ENCODE results near the gene SEMA6D.

SEMA6D gene

DNA sequence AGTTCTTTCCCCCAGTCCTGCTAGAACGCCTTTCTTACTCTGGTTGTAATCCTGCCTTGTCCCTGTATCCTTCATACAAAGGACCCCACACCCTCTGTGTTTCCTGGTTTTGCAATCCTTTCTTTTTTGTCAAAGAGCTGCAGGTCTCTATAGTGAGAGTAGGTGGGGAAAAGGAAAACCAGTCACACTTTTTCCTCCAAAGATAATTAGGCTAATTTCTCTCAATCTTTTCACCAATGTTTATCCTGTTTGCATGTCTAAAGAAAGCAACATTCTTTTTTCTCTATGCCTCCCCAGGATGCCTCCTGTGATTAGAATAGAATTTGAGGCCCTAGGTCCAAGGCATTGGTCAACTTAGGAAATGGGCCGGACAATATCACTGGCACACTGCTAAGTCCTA, 25.4 kb downstream of the SEMA6D start:
- Histone ChIP-seq H4K20me1 (ENCODE audit: control insufficient read depth, insufficient read depth, low read depth, low read length) (no peaks in the 10 kb centered on the region), H3K4me2 (ENCODE audit: low read length) (no peak overlapping the region), H3F3A (ENCODE audit: control insufficient read depth, insufficient read depth) (no peaks in the 10 kb centered on the region), H3K27me3 (ENCODE audit: control insufficient read depth, low read length) (no peaks in the 10 kb centered on the region), H3K36me3 (ENCODE audit: control insufficient read depth, low read length) (no peaks in the 10 kb centered on the region), H3K9me3 (ENCODE audit: control insufficient read depth, insufficient read depth, low read length) (no peaks in the 10 kb centered on the region), H3K4me3 (ENCODE audit: low read length) (no peak overlapping the region), H3K4me1 (ENCODE audit: control insufficient read depth, low read length) (peaks cover 4% of the 10 kb centered on the region; the same call in 1 of the 2 replicates), H3K79me2 (ENCODE audit: control insufficient read depth, low read length) (no peaks in the 10 kb centered on the region), H3K9me2 (replicated peaks; ENCODE audit: control insufficient read depth, low read length) (no peaks in the 10 kb centered on the region), H3K27ac (ENCODE audit: low read depth, low read length) (no peak overlapping the region)
- TF ChIP-seq, protein P1, sequence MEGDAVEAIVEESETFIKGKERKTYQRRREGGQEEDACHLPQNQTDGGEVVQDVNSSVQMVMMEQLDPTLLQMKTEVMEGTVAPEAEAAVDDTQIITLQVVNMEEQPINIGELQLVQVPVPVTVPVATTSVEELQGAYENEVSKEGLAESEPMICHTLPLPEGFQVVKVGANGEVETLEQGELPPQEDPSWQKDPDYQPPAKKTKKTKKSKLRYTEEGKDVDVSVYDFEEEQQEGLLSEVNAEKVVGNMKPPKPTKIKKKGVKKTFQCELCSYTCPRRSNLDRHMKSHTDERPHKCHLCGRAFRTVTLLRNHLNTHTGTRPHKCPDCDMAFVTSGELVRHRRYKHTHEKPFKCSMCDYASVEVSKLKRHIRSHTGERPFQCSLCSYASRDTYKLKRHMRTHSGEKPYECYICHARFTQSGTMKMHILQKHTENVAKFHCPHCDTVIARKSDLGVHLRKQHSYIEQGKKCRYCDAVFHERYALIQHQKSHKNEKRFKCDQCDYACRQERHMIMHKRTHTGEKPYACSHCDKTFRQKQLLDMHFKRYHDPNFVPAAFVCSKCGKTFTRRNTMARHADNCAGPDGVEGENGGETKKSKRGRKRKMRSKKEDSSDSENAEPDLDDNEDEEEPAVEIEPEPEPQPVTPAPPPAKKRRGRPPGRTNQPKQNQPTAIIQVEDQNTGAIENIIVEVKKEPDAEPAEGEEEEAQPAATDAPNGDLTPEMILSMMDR (IDR thresholded peaks at IDR 0.05; ENCODE audit: low read depth, low read length, poor library complexity, severe bottlenecking), result no peak
- no peak for TF ChIP-seq EZH2phosphoT487 (IDR thresholded peaks at IDR 0.05; ENCODE audit: borderline replicate concordance, low read length)

DNA sequence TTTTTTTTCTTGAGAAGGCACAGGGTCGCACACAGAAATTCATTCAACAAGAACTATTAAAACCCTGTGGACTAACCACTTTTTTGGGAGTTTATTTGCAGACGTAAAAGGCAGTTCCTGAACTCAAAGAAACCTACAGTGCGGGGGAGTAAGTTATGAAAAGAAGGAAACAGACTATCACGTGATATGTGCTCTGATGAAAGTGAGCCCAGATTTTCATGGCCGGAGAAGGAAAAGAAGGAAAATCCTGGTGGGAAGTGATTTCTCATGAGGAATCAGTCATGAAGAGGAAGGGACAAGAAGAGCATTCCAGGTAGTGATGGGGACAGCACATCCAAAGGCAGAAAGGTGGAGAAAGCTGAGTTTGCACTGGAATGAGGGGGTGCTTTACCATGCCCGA, 26.1 kb downstream of the SEMA6D start:
- Histone ChIP-seq H3K36me3 (ENCODE audit: control insufficient read depth, low read length) (no peaks in the 10 kb centered on the region), H3K4me1 (ENCODE audit: control insufficient read depth, low read length) (peaks cover 4% of the 10 kb centered on the region; the same call in 1 of the 2 replicates), H3K79me2 (ENCODE audit: control insufficient read depth, low read length) (no peaks in the 10 kb centered on the region), H3F3A (ENCODE audit: control insufficient read depth, insufficient read depth) (no peaks in the 10 kb centered on the region), H3K9me2 (replicated peaks; ENCODE audit: control insufficient read depth, low read length) (no peaks in the 10 kb centered on the region), H4K20me1 (ENCODE audit: control insufficient read depth, insufficient read depth, low read depth, low read length) (no peaks in the 10 kb centered on the region), H3K4me2 (ENCODE audit: low read length) (no peak overlapping the region), H3K9me3 (ENCODE audit: control insufficient read depth, insufficient read depth, low read length) (no peaks in the 10 kb centered on the region), H3K27me3 (ENCODE audit: control insufficient read depth, low read length) (no peaks in the 10 kb centered on the region), H3K27ac (ENCODE audit: low read depth, low read length) (no peak overlapping the region), H3K4me3 (ENCODE audit: low read length) (no peak overlapping the region)
- TF ChIP-seq, protein P1 (IDR thresholded peaks at IDR 0.05; ENCODE audit: low read depth, low read length, poor library complexity, severe bottlenecking), result no peak

- Histone ChIP-seq H3K4me1 (ENCODE audit: control insufficient read depth, low read length) (peaks cover 4% of the 10 kb centered on the region; the same call in 1 of the 2 replicates), H3K4me3 (ENCODE audit: low read length) (no peak overlapping the region), H3K27ac (ENCODE audit: low read depth, low read length) (no peak overlapping the region), H3K9me3 (ENCODE audit: control insufficient read depth, insufficient read depth, low read length) (no peaks in the 10 kb centered on the region), H4K20me1 (ENCODE audit: control insufficient read depth, insufficient read depth, low read depth, low read length) (no peaks in the 10 kb centered on the region), H3F3A (ENCODE audit: control insufficient read depth, insufficient read depth) (no peaks in the 10 kb centered on the region), H3K27me3 (ENCODE audit: control insufficient read depth, low read length) (no peaks in the 10 kb centered on the region), H3K79me2 (ENCODE audit: control insufficient read depth, low read length) (no peaks in the 10 kb centered on the region), H3K36me3 (ENCODE audit: control insufficient read depth, low read length) (no peaks in the 10 kb centered on the region), H3K9me2 (replicated peaks; ENCODE audit: control insufficient read depth, low read length) (no peaks in the 10 kb centered on the region), H3K4me2 (ENCODE audit: low read length) (no peak overlapping the region)
- TF ChIP-seq, protein P1 (IDR thresholded peaks at IDR 0.05; ENCODE audit: low read depth, low read length, poor library complexity, severe bottlenecking), result no peak
- TF ChIP-seq EZH2phosphoT487 (IDR thresholded peaks at IDR 0.05; ENCODE audit: borderline replicate concordance, low read length), result no peak
These were observed 26.6 kb downstream of the SEMA6D start for GRCh38 chr15:47743886-47744285.

DNA sequence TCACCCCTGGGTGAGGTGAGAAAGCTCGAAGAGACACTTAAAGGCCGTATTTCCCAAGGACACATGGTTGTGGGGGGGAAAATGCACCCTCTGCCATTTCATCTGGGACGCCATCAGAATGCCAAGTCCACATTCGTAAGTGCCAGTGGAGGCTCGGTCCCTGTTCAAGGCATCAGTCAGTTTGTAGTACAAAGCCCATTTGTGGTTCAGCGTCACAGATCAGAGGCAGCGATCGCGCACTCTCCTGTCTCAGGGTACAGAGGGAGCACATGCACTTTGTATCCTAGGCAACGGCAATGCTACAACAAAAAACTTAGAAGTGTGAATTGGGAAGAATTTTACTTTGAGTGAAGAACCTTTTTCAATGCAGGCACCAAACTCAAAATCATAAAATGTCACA, 27.2 kb downstream of the SEMA6D start:
- no peaks in the 10 kb centered on the region for H3K9me2 ChIP-seq (replicated peaks; ENCODE audit: control insufficient read depth, low read length)
- no peaks in the 10 kb centered on the region for H3K79me2 ChIP-seq (ENCODE audit: control insufficient read depth, low read length)
- no peaks in the 10 kb centered on the region for H3K9me3 ChIP-seq (ENCODE audit: control insufficient read depth, insufficient read depth, low read length)
- peaks cover 4% of the 10 kb centered on the region; the same call in 1 of the 2 replicates for H3K4me1 ChIP-seq (ENCODE audit: control insufficient read depth, low read length)
- no peaks in the 10 kb centered on the region for H3F3A ChIP-seq (ENCODE audit: control insufficient read depth, insufficient read depth)
- H3K27me3 ChIP-seq (ENCODE audit: control insufficient read depth, low read length), result no peaks in the 10 kb centered on the region
- no peak overlapping the region for H3K4me3 ChIP-seq (ENCODE audit: low read length)
- no peaks in the 10 kb centered on the region for H3K36me3 ChIP-seq (ENCODE audit: control insufficient read depth, low read length)
- no peak overlapping the region for H3K27ac ChIP-seq (ENCODE audit: low read depth, low read length)
- no peaks in the 10 kb centered on the region for H4K20me1 ChIP-seq (ENCODE audit: control insufficient read depth, insufficient read depth, low read depth, low read length)
- TF ChIP-seq, protein P1 (IDR thresholded peaks at IDR 0.05; ENCODE audit: low read depth, low read length, poor library complexity, severe bottlenecking), result no peak
- no peak for TF ChIP-seq EZH2phosphoT487 (IDR thresholded peaks at IDR 0.05; ENCODE audit: borderline replicate concordance, low read length)
- no peak overlapping the region for H3K4me2 ChIP-seq (ENCODE audit: low read length)
